IMR-90 (cell line): Measurements from ENCODE around the gene E2F4. TPM values are rescaled to one million over a fixed set of nuclear protein-coding genes. Genes with fewer than 3 reads are reported as not detected.

Experiments used
- ATAC-seq: fragments of 200-7000 bp; cut with Tn5 transposase; 2 replicates; pipeline ENCODE4 v1.9.1; 2020; ENCODE audit warnings: low read depth, mild to moderate bottlenecking, moderate library complexity
- BruUV-seq: library from RNA; stranded (reverse); fragments of 400-500 nt; replicated peaks from 2 replicates; lab custom pipeline; 2021; lab: Mats Ljungman, UMichigan
- CTCF ChIA-PET: fragments of 300-600 bp; formaldehyde crosslinking; extraction: SDS; loops from one replicate; lab custom pipeline; 2021; ENCODE audit warnings: antibody characterized with exemption; lab: Yijun Ruan, JAX
- POLR2A ChIA-PET: fragments of 300-600 bp; sonication (Branson Sonifier 250); formaldehyde crosslinking; loops from one replicate; lab custom pipeline; 2022; ENCODE audit warnings: antibody characterized with exemption; ENCODE audit not compliant: unreplicated experiment; lab: Charles Lee
- DNase-seq: peaks from one replicate; pipeline ENCODE4 v3.0.0; 2013
- H2AFZ ChIP-seq: replicated peaks from 2 replicates; pipeline ENCODE3; 2013; ENCODE audit warnings: low read length, mild to moderate bottlenecking; ENCODE audit not compliant: poor library complexity
- H2AK5ac ChIP-seq: 2 replicates; pipeline ENCODE4 v1.6.1; 2013; ENCODE audit warnings: low read depth, low read length, inconsistent platforms
- H2AK9ac ChIP-seq: replicated peaks from 2 replicates; pipeline ENCODE3; 2013; ENCODE audit warnings: mild to moderate bottlenecking, low read depth, low read length, moderate library complexity; ENCODE audit not compliant: poor library complexity
- H2BK120ac ChIP-seq: 2 replicates; pipeline ENCODE4 v1.6.1; 2013; ENCODE audit warnings: low read depth, low read length, inconsistent platforms
- H2BK15ac ChIP-seq: 3 replicates; pipeline ENCODE4 v1.6.1; 2013; ENCODE audit warnings: low read depth, low read length, inconsistent platforms
- H2BK20ac ChIP-seq: 2 replicates; pipeline ENCODE4 v1.6.1; 2013; ENCODE audit warnings: low read depth, mild to moderate bottlenecking, inconsistent platforms, low read length, moderate library complexity
- H2BK5ac ChIP-seq: 2 replicates; pipeline ENCODE4 v1.6.1; 2013; ENCODE audit warnings: mild to moderate bottlenecking, low read depth, low read length, inconsistent platforms; ENCODE audit not compliant: poor library complexity, severe bottlenecking
- H3K14ac ChIP-seq: replicated peaks from 2 replicates; pipeline ENCODE4 v1.6.1; 2013; ENCODE audit warnings: low read depth, low read length, inconsistent platforms
- H3K18ac ChIP-seq: 2 replicates; pipeline ENCODE4 v1.6.1; 2013; ENCODE audit warnings: low read depth, low read length, control low read depth
- H3K23ac ChIP-seq: 2 replicates; pipeline ENCODE4 v1.6.1; 2013; ENCODE audit warnings: low read depth, low read length, inconsistent platforms
- H3K27ac ChIP-seq: 2 replicates; pipeline ENCODE4 v1.5.1; 2013; ENCODE audit warnings: mild to moderate bottlenecking, control low read depth, low read length; ENCODE audit not compliant: insufficient read depth
- H3K27me3 ChIP-seq: 2 replicates; pipeline ENCODE4 v1.6.1; 2013; ENCODE audit warnings: low read length; ENCODE audit not compliant: control insufficient read depth, insufficient read depth
- H3K36me3 ChIP-seq: 2 replicates; pipeline ENCODE4 v1.6.1; 2013; ENCODE audit warnings: low read length, mixed read lengths; ENCODE audit not compliant: control insufficient read depth, insufficient read depth
- H3K4ac ChIP-seq: 2 replicates; pipeline ENCODE4 v1.6.1; 2013; ENCODE audit warnings: low read depth, low read length, inconsistent platforms
- H3K4me1 ChIP-seq: 2 replicates; pipeline ENCODE4 v1.6.1; 2013; ENCODE audit warnings: low read length, mixed read lengths; ENCODE audit not compliant: control insufficient read depth, insufficient read depth
- H3K4me2 ChIP-seq: 2 replicates; pipeline ENCODE4 v1.6.1; 2013; ENCODE audit warnings: low read depth, mild to moderate bottlenecking, control low read depth, low read length, moderate library complexity
- H3K4me3 ChIP-seq: 2 replicates; pipeline ENCODE4 v1.5.1; 2013; ENCODE audit warnings: low read depth, mild to moderate bottlenecking, control low read depth, low read length, moderate library complexity; ENCODE audit not compliant: insufficient read depth
- H3K56ac ChIP-seq: 2 replicates; pipeline ENCODE4 v1.6.1; 2013; ENCODE audit warnings: low read length, inconsistent platforms; ENCODE audit not compliant: insufficient read depth; ENCODE audit errors: extremely low read depth
- H3K79me1 ChIP-seq, 2 experiments: 2 replicates each; pipeline ENCODE4 v1.6.1; 2013; ENCODE audit warnings: low read length in 2 of 2, inconsistent platforms in 1 of 2, low read depth in 1 of 2
- H3K9ac ChIP-seq: 2 replicates; pipeline ENCODE4 v1.6.1; 2013; ENCODE audit warnings: low read depth, low read length, control low read depth
- H3K9me1 ChIP-seq: 2 replicates; pipeline ENCODE4 v1.6.1; 2013; ENCODE audit warnings: low read length, inconsistent platforms; ENCODE audit not compliant: insufficient read depth
- H3K9me3 ChIP-seq: 2 replicates; pipeline ENCODE4 v1.6.1; 2013; ENCODE audit warnings: low read length; ENCODE audit not compliant: control insufficient read depth, insufficient read depth
- H4K20me1 ChIP-seq: 2 replicates; pipeline ENCODE4 v1.6.1; 2013; ENCODE audit warnings: low read length, inconsistent platforms; ENCODE audit not compliant: insufficient read depth
- H4K5ac ChIP-seq: 2 replicates; pipeline ENCODE4 v1.6.1; 2013; ENCODE audit warnings: mild to moderate bottlenecking, low read depth, low read length, control low read depth
- H4K8ac ChIP-seq, 2 experiments: 2 replicates each; pipeline ENCODE4 v1.6.1; 2013; ENCODE audit warnings: low read depth in 2 of 2, low read length in 2 of 2, control low read depth in 1 of 2, inconsistent platforms in 1 of 2
- H4K91ac ChIP-seq: 2 replicates; pipeline ENCODE4 v1.6.1; 2013; ENCODE audit warnings: low read depth, low read length, inconsistent platforms; ENCODE audit not compliant: insufficient read depth
- BHLHE40 ChIP-seq: fragments of 150-350 bp; IDR thresholded peaks from 2 replicates; pipeline ENCODE4 v1.6.1; 2016; ENCODE audit warnings: mild to moderate bottlenecking, low read depth, low read length
- CEBPB ChIP-seq: IDR thresholded peaks from 2 replicates; pipeline ENCODE4 v1.6.1; 2012; ENCODE audit warnings: low read depth, low read length, improper control_type of control experiment
- CHD1 ChIP-seq: IDR thresholded peaks from 2 replicates; pipeline ENCODE4 v1.6.1; 2012; ENCODE audit warnings: low read depth, low read length, improper control_type of control experiment
- CTCF ChIP-seq: conservative IDR thresholded peaks from 2 replicates; pipeline ENCODE4 v1.5.1; 2012; ENCODE audit warnings: mild to moderate bottlenecking, low read depth, low read length, improper control_type of control experiment
- ELK1 ChIP-seq: fragments of 150-350 bp; IDR thresholded peaks from 2 replicates; pipeline ENCODE4 v1.6.1; 2016; ENCODE audit warnings: low read depth, mild to moderate bottlenecking, low read length, moderate library complexity, borderline replicate concordance
- FOS ChIP-seq: fragments of 150-350 bp; IDR thresholded peaks from 2 replicates; pipeline ENCODE4 v1.6.1; 2016; ENCODE audit warnings: low read depth, low read length
- MAFK ChIP-seq: IDR thresholded peaks from 2 replicates; pipeline ENCODE4 v1.6.1; 2012; ENCODE audit warnings: low read depth, low read length, improper control_type of control experiment
- MAZ ChIP-seq: IDR thresholded peaks from 2 replicates; pipeline ENCODE4 v1.6.1; 2012; ENCODE audit warnings: low read depth, mild to moderate bottlenecking, low read length, improper control_type of control experiment, moderate library complexity, borderline replicate concordance
- NFE2L2 ChIP-seq: fragments of 150-350 bp; IDR thresholded peaks from 2 replicates; pipeline ENCODE4 v1.6.1; 2016; ENCODE audit warnings: low read depth, mild to moderate bottlenecking, low read length
- POLR2A ChIP-seq: IDR thresholded peaks from 2 replicates; pipeline ENCODE4 v1.6.1; 2012; ENCODE audit warnings: mild to moderate bottlenecking, low read depth, low read length
- RAD21 ChIP-seq: IDR thresholded peaks from 2 replicates; pipeline ENCODE4 v1.6.1; 2012; ENCODE audit warnings: low read length, improper control_type of control experiment
- RCOR1 ChIP-seq: IDR thresholded peaks from 2 replicates; pipeline ENCODE4 v1.6.1; 2012; ENCODE audit warnings: mild to moderate bottlenecking, low read length, improper control_type of control experiment; ENCODE audit not compliant: insufficient replicate concordance
- RFX5 ChIP-seq: IDR thresholded peaks from 2 replicates; pipeline ENCODE4 v1.8.0; 2012; ENCODE audit warnings: low read depth, mild to moderate bottlenecking, low read length, moderate library complexity
- SMC3 ChIP-seq: fragments of 150-350 bp; IDR thresholded peaks from 2 replicates; pipeline ENCODE4 v1.6.1; 2016; ENCODE audit warnings: low read depth, mild to moderate bottlenecking, antibody characterized with exemption, low read length, moderate library complexity
- WGBS, 2 experiments: methylation state at CpG; one replicate each; pipeline versions ENCODE4 v1.1.5 to v1.1.7; 2013; ENCODE audit warnings: missing lambda C conversion rate in 2 of 2; ENCODE audit not compliant: insufficient read length in 1 of 2; ENCODE audit errors: extremely low coverage in 2 of 2; 5-methylcytosine and 5-hydroxymethylcytosine counted together
- dilution Hi-C: fragments of 300-500 bp; cut with HindIII; formaldehyde crosslinking; loops from one replicate; pipeline ENCODE4 v1.14.3; 2018; ENCODE audit warnings: low sequenced_read_pairs; ENCODE audit not compliant: unreplicated experiment
- in situ Hi-C: fragments of 300-500 bp; cut with MboI; formaldehyde crosslinking; loops from 3 replicates; pipeline ENCODE4 v1.14.3; 2019; ENCODE audit warnings: low sequenced_read_pairs, inconsistent platforms, mixed read lengths
- intact Hi-C: fragments of 100-400 bp; cut with micrococcal nuclease; formaldehyde crosslinking; loops from 2 replicates; pipeline ENCODE4 v1.10.0; 2022
- polyA plus RNA-seq, 3 experiments: library from polyadenylated mRNA; depleted of rRNA; stranded (reverse); fragments of >200 nt; gene quantifications; 2 replicates each; pipeline ENCODE4 v1.2.3, GENCODE V29; 2012; ENCODE audit warnings: low replicate concordance in 1 of 3
- total RNA-seq: library from RNA; depleted of rRNA; stranded (reverse); fragments of >200 nt; gene quantifications from 2 replicates; pipeline ENCODE4 v1.2.3, GENCODE V29; 2012

The E2F4 gene
- total and polyA plus RNA-seq, 2 of the 4 experiments (the other 2 are of a cell fraction): 63.4 to 103 TPM

GRCh38 chr16:67170168-67170948 is 21.6 kb upstream of the E2F4 start, which contains the start of gene NOL3:
Gene NOL3 (plus strand): TSS chr16:67170538.
- Histone ChIP-seq H4K20me1 (0 out of 2 replicates have a peak, but pooled peaks cover 4% of the 10 kb centered on the region), H3K4ac (peak within 1 kb of the TSS; percentile 94), H2BK15ac (peak within 1 kb of the TSS; percentile 87), H3K56ac (peak within 1 kb of the TSS; percentile 72), H3K14ac (peak within 1 kb of the TSS; percentile 89), H2BK120ac (peak within 1 kb of the TSS; percentile 81), H2AFZ (peak within 1 kb of the TSS; percentile 98), H4K5ac (peak within 1 kb of the TSS; percentile 84), H2BK20ac (peak within 1 kb of the TSS; percentile 82), H4K8ac (peak within 1 kb of the TSS; percentile 77 to 96), H2AK9ac (peak within 1 kb of the TSS; percentile 99), H3K9ac (peak within 1 kb of the TSS; percentile 86), H4K91ac (peak within 1 kb of the TSS; percentile 98), H3K4me3 (peak within 1 kb of the TSS; percentile 44), H3K18ac (peak within 1 kb of the TSS; percentile 84), H3K9me3 (no peaks in the 10 kb centered on the region), H2BK5ac (peak within 1 kb of the TSS; percentile 93), H3K4me2 (peak within 1 kb of the TSS; percentile 74), H3K27ac (peak within 1 kb of the TSS; percentile 80), H3K27me3 (peaks cover 9% of the 10 kb centered on the region; the same call in 1 of the 2 replicates), H3K9me1 (peaks cover 20% of the 10 kb centered on the region), H3K23ac (peak within 1 kb of the TSS; percentile 97), H3K4me1 (peaks cover 29% of the 10 kb centered on the region), H3K36me3 (peaks cover 6% of the 10 kb centered on the region; the same call in 1 of the 2 replicates), H3K79me1 (peaks cover 9 to 38% of the 10 kb centered on the region in 2 experiments; a peak in 3 of 4 replicates), H2AK5ac (peak within 1 kb of the TSS; percentile 99)
- in situ Hi-C loops (no loop called here), intact Hi-C loops (no loop called here), dilution Hi-C loops (no loop called here)
- DNase-seq (peak; percentile 76), ATAC-seq (peak; percentile 73)
- POLR2A ChIA-PET: interaction anchor here (0.7 kb wide), 1 partner anchor 34 kb away, joined by 7 read pairs; no protein-coding TSS in a partner anchor
- BruUV-seq: no TSS peak
- WGBS, 2 experiments: 7% methylated on average over 11 of the region's 50 CpGs; no CpG with 5 or more reads in 1 of the 2 experiments
- CTCF ChIA-PET: interaction anchor here (0.6 to 1.5 kb wide), 6 partner anchors 10 to 550 kb away, joined by 3 to 6 read pairs (median 4); no protein-coding TSS in a partner anchor
- TF ChIP-seq RFX5 (no peak), MAFK (peak; percentile 8; the same call in 1 of the 2 replicates), MAZ (peak; percentile 61; the same call in 1 of the 2 replicates), CHD1 (no peak), CTCF (peak; percentile 22; the same call in 1 of the 2 replicates), POLR2A (peak; percentile 45; the same call in 1 of the 2 replicates), CEBPB (no peak), NFE2L2 (peak; percentile 87), FOS (no peak), SMC3 (0 out of 2 replicates have a peak, but pooled peaks have one; percentile 9), RCOR1 (no peak), ELK1 (no peak), RAD21 (0 out of 2 replicates have a peak, but pooled peaks have one; percentile 13), BHLHE40 (no peak)
